Glutamatergic neuron (in vitro differentiated cells): ENCODE measurements around the gene FAAH. TPM values are rescaled to one million over a fixed set of nuclear protein-coding genes. Genes with fewer than 3 reads are reported as not detected.
A peak's percentile ranks its signal among the peaks of the same experiment; 100 is the strongest.

Source experiments
- DNase-seq: peaks from one replicate; pipeline ENCODE4 v3.0.0; 2022
- H3K27ac Mint-ChIP-seq: one replicate; pipeline ENCODE4 v1.8.0; 2020; ENCODE audit warnings: mild to moderate bottlenecking, mixed read lengths, inconsistent platforms; ENCODE audit not compliant: unreplicated experiment
- H3K27me3 Mint-ChIP-seq: one replicate; pipeline ENCODE4 v1.8.0; 2020; ENCODE audit warnings: mild to moderate bottlenecking, moderate library complexity, mixed read lengths, inconsistent platforms; ENCODE audit not compliant: unreplicated experiment
- H3K36me3 Mint-ChIP-seq: one replicate; pipeline ENCODE4 v1.8.0; 2020; ENCODE audit warnings: mild to moderate bottlenecking, mixed read lengths, inconsistent platforms; ENCODE audit not compliant: unreplicated experiment
- H3K4me1 Mint-ChIP-seq: one replicate; pipeline ENCODE4 v1.8.0; 2020; ENCODE audit warnings: mild to moderate bottlenecking, low read depth, mixed read lengths, inconsistent platforms; ENCODE audit not compliant: unreplicated experiment
- H3K4me3 Mint-ChIP-seq: one replicate; pipeline ENCODE4 v1.8.0; 2020; ENCODE audit warnings: mild to moderate bottlenecking, mixed read lengths, inconsistent platforms; ENCODE audit not compliant: unreplicated experiment
- H3K9me3 Mint-ChIP-seq: one replicate; pipeline ENCODE4 v1.8.0; 2020; ENCODE audit warnings: mild to moderate bottlenecking, moderate library complexity, mixed read lengths, inconsistent platforms; ENCODE audit not compliant: unreplicated experiment
- total RNA-seq: library from RNA; stranded (reverse); fragmentation: NEBNext Ultra II Directional; extraction: Animal tissue kit (Norgen Biotek cat#: 25700); gene quantifications from one replicate; pipeline ENCODE4 v1.2.1, GENCODE V29; 2021; ENCODE audit not compliant: unreplicated experiment
- TF ChIP-seq, protein P1 (sequence below): fragments of 200-600 bp; sonication (generic); IDR thresholded peaks from one replicate; pipeline ENCODE4 v1.5.0; 2021; ENCODE audit not compliant: partially characterized antibody, unreplicated experiment

Gene FAAH
- total RNA-seq, 1 donor from 2014 or later, result 1.7 TPM

GRCh38 chr1:46434358-46434757, 40.2 kb downstream of the FAAH start:
- peaks cover 3% of the 10 kb centered on the region for H3K9me3 Mint-ChIP-seq
- TF ChIP-seq, protein P1, sequence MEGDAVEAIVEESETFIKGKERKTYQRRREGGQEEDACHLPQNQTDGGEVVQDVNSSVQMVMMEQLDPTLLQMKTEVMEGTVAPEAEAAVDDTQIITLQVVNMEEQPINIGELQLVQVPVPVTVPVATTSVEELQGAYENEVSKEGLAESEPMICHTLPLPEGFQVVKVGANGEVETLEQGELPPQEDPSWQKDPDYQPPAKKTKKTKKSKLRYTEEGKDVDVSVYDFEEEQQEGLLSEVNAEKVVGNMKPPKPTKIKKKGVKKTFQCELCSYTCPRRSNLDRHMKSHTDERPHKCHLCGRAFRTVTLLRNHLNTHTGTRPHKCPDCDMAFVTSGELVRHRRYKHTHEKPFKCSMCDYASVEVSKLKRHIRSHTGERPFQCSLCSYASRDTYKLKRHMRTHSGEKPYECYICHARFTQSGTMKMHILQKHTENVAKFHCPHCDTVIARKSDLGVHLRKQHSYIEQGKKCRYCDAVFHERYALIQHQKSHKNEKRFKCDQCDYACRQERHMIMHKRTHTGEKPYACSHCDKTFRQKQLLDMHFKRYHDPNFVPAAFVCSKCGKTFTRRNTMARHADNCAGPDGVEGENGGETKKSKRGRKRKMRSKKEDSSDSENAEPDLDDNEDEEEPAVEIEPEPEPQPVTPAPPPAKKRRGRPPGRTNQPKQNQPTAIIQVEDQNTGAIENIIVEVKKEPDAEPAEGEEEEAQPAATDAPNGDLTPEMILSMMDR, result no peak
- peaks cover 11% of the 10 kb centered on the region for H3K27me3 Mint-ChIP-seq
- H3K27ac Mint-ChIP-seq, result no peak overlapping the region
- H3K4me3 Mint-ChIP-seq, result no peak overlapping the region
- H3K4me1 Mint-ChIP-seq, result no peaks in the 10 kb centered on the region
- H3K36me3 Mint-ChIP-seq, result peaks cover 5% of the 10 kb centered on the region
- no peak for DNase-seq

GRCh38 chr1:46436844-46437243, 42.7 kb downstream of the FAAH start:
- DNase-seq, result no peak
- Mint-ChIP-seq H3K9me3 (peaks cover 2% of the 10 kb centered on the region), H3K36me3 (peaks cover 5% of the 10 kb centered on the region), H3K4me3 (no peak overlapping the region), H3K4me1 (no peaks in the 10 kb centered on the region), H3K27ac (no peak overlapping the region), H3K27me3 (peaks cover 8% of the 10 kb centered on the region)
- TF ChIP-seq, protein P1, result no peak

GRCh38 chr1:46437723-46438122, 43.6 kb downstream of the FAAH start:
- peak overlapping the region; percentile 29 for H3K27ac Mint-ChIP-seq
- peaks cover 8% of the 10 kb centered on the region for H3K27me3 Mint-ChIP-seq
- no peak overlapping the region for H3K4me3 Mint-ChIP-seq
- H3K9me3 Mint-ChIP-seq, result peaks cover 2% of the 10 kb centered on the region
- H3K36me3 Mint-ChIP-seq, result peaks cover 5% of the 10 kb centered on the region
- TF ChIP-seq, protein P1, result no peak
- no peak for DNase-seq
- H3K4me1 Mint-ChIP-seq, result no peaks in the 10 kb centered on the region

GRCh38 chr1:46438346-46438745, 44.2 kb downstream of the FAAH start:
- Mint-ChIP-seq H3K27me3 (peaks cover 8% of the 10 kb centered on the region), H3K9me3 (peaks cover 2% of the 10 kb centered on the region), H3K27ac (no peak overlapping the region), H3K4me1 (no peaks in the 10 kb centered on the region), H3K4me3 (no peak overlapping the region), H3K36me3 (peaks cover 5% of the 10 kb centered on the region)
- TF ChIP-seq, protein P1, result no peak
- DNase-seq, result no peak

- TF ChIP-seq, protein P1, result no peak
- no peaks in the 10 kb centered on the region for H3K36me3 Mint-ChIP-seq
- H3K27ac Mint-ChIP-seq, result no peak overlapping the region
- no peak for DNase-seq
- no peak overlapping the region for H3K4me3 Mint-ChIP-seq
- no peaks in the 10 kb centered on the region for H3K4me1 Mint-ChIP-seq
- peaks cover 8% of the 10 kb centered on the region for H3K27me3 Mint-ChIP-seq
- H3K9me3 Mint-ChIP-seq, result peaks cover 2% of the 10 kb centered on the region
Observed at GRCh38 chr1:46440478-46440877, 46.4 kb downstream of the FAAH start.
